ENCODE measurements around the gene ADAMTS19.
"Not testable (repeated sequence)": the region's sequence is repeated elsewhere in the genome, so short reads cannot be mapped to it uniquely, and the experiment has no call there.

Gene ADAMTS19, protein sequence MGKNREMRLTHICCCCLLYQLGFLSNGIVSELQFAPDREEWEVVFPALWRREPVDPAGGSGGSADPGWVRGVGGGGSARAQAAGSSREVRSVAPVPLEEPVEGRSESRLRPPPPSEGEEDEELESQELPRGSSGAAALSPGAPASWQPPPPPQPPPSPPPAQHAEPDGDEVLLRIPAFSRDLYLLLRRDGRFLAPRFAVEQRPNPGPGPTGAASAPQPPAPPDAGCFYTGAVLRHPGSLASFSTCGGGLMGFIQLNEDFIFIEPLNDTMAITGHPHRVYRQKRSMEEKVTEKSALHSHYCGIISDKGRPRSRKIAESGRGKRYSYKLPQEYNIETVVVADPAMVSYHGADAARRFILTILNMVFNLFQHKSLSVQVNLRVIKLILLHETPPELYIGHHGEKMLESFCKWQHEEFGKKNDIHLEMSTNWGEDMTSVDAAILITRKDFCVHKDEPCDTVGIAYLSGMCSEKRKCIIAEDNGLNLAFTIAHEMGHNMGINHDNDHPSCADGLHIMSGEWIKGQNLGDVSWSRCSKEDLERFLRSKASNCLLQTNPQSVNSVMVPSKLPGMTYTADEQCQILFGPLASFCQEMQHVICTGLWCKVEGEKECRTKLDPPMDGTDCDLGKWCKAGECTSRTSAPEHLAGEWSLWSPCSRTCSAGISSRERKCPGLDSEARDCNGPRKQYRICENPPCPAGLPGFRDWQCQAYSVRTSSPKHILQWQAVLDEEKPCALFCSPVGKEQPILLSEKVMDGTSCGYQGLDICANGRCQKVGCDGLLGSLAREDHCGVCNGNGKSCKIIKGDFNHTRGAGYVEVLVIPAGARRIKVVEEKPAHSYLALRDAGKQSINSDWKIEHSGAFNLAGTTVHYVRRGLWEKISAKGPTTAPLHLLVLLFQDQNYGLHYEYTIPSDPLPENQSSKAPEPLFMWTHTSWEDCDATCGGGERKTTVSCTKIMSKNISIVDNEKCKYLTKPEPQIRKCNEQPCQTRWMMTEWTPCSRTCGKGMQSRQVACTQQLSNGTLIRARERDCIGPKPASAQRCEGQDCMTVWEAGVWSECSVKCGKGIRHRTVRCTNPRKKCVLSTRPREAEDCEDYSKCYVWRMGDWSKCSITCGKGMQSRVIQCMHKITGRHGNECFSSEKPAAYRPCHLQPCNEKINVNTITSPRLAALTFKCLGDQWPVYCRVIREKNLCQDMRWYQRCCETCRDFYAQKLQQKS

DNA sequence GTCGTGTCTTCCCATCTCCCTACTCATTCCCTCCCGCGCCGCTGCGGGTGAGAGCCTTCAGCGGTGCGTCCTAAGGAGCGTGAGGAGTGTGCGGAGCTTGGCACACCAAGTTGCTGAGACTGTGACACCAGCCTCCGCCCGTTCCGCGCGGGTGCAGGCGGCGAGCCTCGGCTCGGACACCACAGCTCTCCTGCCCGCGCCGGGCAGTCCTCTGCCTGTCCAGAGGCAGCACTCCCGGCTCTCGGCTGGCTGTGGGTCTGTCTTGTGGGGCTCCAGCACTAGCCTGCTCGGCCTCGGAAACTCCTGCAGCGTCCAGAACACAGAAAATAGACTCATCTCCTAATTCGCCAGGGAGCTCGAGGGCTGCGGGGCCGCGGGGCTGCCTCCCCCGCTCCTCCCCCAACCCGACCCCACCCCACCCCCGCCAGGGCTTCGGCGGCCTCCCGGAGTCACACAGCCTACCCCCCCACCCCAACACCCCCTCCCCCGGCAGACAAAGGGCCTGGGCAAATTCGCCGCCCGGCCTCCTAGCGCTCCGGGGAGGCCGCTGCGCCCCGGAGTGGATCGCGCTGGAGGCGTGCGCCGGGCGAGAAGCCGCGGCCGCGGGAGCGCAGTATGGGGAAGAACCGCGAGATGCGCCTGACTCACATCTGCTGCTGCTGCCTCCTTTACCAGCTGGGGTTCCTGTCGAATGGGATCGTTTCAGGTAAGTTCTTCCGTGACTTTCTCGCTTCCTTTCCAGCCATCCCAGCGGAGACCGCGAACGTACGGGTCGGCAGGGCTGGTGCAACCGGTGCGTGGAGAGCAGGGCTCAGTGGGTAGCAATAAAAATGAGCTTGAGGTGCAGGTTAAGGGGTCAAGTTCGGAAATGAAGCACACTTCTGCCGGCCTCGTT is at the start of gene ADAMTS19:
TSS of gene ADAMTS19 (plus strand) at position 522 of the 895 bp plus-strand sequence. CDS start at position 616, 94 bp downstream.
- DNase-seq, result no peak

DNA sequence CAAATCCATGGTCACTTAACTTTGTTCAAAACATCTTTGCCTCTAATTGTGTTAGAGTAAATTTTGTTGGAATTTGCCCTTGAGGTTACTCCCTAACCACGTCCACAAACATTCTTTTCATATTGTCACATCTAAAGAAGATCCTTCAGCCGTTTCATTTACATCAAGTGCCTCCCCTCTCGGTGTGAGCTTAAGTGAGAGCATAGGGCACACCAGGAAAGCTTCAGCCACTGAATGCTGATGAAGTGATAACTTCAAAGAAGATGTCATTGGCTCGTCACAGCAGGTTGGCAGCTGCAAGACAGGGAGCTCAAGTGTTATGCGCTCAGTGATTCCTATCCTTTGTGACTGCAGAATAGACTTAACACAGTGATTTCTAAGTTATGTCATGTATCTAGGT is 49.6 kb upstream of the ADAMTS19 start:
- DNase-seq, result no peak

DNA sequence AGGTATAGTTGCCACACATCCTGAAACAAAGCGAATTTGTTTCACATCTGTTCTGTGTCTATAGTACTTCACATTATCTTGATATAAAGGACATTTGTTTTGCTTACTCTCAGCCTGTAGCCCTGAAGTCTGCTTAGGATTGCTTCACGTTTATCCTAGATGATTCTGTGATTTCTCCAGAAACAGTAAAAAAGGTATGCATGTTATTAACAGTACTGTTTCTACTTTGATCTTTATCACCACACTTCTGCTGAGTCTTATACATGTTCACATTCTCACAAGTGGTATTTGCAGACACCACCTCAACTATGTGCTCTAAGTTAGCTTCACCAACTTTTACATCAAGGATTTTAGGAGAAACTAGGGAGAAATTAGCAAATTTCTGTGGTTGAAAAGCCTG is 47.4 kb upstream of the ADAMTS19 start:
- no peak for DNase-seq

DNA sequence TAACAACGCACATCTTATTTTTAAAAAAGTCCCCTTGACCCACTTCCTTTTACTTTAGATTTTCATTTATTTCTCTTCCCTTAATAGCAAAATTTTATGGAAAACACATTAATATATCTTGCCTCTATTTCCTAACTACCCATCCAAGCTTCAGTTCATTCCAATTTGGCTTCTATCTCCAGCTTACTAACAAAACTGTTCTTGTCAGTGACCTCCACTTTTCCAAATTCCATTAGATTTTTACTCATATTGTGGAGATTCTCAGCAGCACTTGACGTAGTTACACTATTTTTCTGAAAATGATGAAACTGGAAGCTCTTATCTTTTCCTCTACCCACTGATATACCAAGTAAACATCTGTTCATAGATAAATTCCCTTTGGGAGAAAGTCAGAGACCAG is 46.5 kb upstream of the ADAMTS19 start:
- DNase-seq, result no peak

DNA sequence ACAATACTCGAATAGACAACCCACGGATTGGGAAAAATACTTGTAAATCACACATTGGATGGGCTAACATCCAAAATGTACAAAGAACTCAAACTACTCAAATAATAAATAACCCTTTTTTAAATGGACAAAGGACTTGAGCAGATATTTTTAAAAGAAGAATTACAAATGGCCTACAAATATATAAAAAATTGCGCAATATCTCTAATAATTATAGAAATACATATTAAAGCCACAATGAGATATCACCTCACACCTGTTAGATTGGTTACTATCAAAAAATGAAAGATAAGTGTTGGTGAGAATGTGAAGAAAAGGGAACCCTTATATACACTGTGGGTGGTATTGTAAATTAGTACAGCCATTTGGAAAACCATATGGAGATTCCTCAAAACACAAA is 40.8 kb upstream of the ADAMTS19 start:
- no peak for DNase-seq

DNA sequence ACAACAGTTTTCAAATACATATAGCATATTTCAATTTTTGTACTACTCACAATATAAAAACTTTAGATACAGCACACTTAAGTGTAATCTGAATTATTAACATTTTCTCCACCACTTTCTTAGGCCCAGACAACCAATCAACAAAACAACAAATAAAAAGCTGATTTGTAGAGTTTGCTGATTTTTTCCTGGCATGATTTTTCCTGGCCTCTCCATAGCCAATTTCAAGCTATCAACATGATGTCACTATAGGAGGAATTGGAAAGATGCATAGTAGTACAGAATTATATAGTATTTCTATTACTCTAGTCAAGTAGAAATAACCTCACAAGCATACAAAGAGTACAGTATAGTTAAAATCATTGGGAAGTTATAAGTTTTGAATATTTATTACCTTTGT is 35.1 kb upstream of the ADAMTS19 start:
- DNase-seq, result no peak

DNA sequence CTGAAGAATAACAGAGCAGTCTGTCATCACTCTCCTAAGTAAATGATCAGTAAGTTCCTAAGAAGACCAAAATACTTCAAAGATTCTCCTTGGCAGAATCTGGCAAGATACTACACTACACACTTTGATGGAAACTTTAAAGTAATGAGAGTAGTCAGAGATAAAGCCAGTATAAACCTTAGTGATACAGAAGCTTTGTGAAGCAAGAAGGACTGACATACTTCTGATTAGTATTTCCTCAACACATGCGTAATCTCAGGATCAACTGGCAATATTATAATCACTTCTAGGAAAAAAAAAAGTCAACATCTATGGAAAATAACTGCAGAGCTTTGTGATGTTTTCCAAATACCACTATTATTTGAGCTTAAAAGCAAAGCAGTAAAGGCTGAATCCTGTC is 34.0 kb upstream of the ADAMTS19 start:
- DNase-seq, result no peak

DNA sequence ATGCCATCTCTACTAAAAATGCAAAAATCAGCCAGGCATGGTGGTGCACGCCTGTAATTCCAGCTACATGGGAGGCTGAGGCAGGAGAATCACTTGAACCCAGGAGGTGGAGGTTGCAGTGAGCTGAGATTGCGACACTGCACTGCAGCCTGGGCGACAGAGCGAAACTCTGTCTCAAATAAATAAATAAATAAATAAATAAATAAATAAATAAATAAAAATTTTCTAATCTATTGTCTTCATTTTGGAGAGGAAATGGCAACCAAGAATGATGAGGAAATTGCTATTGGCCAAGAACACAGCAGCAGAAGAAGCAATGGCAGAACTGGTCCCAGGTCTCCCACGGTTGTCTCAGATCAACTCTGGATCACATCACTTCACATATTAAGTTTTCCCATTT is 31.5 kb upstream of the ADAMTS19 start:
- DNase-seq, result not testable (repeated sequence)

DNA sequence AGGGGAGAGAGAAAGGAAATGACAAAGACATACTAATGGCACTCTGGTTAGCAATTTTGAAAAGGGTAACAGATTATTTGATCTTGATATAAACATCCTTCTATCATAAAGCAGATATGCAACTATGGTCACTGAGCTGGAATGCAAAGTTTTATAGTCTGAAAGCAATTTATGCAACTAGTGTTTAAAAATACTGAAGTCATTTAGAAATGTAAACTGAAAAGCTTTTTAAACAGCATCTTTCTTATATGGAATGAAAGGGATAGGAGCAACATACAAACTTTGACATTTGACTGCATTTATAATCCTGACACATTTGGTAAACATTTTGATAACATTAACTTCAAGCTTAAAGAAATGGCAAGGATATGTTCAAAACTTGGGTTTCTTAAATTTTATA is 28.7 kb upstream of the ADAMTS19 start:
- no peak for DNase-seq

DNA sequence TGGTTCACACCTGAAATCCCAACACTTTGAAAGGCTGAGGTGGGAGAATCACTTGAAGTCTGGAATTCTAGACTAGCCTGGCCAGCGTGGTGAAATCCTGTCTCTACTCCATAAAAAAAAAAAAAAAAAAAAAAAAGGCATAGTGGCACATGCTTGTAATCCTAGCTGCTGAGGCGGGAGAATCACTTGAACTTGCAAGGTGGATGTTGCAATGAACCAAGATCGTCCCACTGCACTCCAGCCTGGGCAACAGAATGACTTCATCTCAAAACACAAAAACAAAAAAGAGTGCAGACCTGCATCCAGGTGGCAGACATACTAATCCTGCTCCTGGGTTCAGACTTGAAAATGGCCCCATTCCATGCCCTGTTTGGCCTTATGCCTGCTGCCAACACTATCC is 21.8 kb upstream of the ADAMTS19 start:
- no peak for DNase-seq

DNA sequence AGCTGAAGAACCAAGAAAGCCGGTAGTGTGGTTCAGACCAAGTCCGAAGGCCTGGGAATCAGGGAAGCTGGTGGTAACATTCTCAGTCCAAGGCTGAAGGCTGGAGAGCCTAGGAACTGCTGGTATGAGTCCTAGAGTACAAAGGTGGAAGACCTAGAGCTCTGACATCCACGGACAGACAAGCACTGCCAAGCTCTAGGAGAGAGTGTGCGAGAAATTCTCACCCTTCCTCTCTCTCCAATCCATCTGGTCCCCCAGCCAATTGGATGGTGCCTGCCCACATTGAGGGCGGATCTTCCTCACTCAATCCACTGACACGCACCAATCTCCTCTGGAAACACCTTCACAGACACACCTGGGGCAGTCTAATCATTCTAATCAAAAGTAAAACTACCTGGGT is 19.7 kb upstream of the ADAMTS19 start:
- no peak for DNase-seq

DNA sequence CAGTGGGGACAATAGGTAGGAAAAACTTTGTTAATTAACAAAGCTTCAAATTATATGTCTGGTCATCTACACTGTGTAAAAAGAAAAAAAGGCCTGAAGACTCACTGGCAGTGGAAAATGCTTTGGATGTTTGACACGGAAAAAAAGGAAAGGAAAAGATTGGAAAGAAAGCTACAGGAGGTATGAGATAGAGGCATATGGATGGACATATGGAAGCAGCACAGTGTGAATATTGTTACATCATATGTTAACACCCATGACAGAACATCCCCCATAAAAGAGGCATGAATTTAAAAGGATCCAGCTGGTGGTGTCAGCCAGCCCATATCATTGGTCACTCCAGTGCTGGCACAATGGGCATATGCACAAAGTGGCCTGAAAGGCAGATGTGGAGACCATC is 19.0 kb upstream of the ADAMTS19 start:
- DNase-seq, result no peak

DNA sequence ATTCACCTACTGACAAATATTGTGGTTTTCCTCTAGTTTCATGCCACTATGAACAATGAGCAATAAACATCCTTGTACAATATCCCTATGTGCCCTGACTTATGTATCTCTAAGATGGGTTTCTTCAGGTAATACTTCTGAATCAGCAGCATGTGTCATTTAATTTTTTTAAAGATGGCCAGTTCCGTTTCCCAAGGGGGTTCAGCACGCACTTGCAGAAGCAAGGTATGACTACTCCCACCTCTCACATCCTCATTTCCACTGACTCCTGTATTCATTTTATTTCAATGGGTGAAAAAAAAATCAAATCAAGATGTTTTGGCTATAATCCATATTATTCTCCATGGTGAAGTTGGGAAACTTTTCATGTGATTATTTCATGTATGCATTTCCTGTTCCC is 14.7 kb upstream of the ADAMTS19 start:
- DNase-seq, result no peak

DNA sequence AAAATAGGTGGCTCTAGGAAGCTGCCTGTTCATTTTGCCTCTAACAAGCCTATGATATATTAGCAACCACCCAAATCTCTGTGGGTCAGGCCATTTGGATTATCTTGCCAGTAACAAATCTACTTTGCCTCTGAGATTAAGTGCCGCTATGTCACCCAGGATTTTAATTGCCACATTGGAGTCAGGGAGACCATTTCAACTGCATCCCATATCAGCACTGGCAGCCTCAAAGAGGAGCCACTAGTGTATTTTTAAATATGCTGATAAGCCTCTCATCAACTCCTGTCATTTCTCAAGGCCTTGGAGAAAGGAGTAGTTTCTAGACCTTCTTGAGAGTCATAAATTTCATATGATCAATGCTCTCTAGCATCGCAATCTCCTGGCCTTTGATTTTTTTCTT is 12.1 kb upstream of the ADAMTS19 start:
- no peak for DNase-seq

DNA sequence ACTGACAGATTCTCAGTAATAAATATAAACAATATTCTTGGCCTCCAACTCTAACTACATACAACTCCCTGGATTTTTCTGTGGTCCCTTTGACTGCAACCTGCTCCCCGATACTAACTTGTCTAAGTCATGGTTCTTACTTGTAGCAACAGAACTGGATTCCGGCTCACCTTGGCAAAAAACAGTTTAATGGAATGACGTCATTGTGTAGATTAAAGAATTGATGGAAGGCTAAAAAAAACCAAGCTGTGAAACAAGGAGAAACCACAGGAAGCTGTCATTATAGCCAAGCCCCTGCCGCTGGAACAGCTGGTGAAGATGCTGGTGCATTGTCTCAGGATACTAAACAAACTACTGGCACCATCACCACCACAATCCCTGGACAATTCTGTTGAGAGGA is 11.4 kb upstream of the ADAMTS19 start:
- no peak for DNase-seq

DNA sequence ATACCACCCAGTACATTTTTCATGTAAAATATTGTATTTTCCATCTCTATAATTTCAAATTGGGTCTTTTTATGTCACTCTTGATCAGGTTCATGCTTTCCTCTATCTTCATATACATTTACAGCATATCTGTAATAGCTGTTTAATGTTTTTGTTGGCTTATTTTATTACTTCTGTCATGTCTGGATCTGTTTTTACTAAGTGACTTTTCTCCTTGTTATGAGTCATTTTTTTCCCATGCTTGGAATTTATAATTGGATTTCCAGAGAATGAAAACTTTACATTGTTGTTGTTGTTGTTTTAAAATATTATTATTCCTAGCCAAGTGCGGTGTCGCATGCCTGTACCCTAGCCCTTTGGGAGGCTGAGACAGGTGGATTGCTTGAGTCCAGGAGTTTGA is 5.6 kb upstream of the ADAMTS19 start:
- DNase-seq, result no peak

DNA sequence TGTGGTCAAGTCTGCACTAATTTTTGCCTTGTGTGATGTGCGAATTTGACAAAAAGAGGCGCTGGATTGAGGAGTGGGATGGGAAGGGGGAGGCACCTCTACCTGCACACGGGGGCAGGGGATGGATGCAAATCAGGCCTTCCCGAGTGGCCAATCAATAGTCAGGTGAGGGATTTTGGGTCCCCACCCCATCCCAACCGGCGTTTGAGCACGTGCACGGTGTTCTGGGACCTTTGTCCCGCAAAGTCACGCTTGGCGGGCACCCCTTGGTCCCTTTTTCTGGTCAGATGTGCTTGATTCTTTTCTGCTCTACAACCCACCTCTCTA is 685 bp upstream of the ADAMTS19 start:
- no peak for DNase-seq

DNA sequence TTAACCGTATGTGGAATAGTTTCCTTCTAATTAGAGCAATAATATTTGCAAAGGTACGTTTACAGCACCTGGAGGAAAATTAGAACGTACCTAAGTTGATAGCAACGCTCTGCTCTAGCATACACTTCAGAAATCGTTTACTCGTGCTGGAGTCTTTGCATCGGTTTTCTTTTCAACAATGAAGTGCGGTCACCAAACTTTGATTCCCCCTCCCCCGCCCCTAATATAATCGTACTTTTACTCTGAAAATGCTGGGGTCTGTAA is 506 bp downstream of the ADAMTS19 start:
- no peak for DNase-seq

DNA sequence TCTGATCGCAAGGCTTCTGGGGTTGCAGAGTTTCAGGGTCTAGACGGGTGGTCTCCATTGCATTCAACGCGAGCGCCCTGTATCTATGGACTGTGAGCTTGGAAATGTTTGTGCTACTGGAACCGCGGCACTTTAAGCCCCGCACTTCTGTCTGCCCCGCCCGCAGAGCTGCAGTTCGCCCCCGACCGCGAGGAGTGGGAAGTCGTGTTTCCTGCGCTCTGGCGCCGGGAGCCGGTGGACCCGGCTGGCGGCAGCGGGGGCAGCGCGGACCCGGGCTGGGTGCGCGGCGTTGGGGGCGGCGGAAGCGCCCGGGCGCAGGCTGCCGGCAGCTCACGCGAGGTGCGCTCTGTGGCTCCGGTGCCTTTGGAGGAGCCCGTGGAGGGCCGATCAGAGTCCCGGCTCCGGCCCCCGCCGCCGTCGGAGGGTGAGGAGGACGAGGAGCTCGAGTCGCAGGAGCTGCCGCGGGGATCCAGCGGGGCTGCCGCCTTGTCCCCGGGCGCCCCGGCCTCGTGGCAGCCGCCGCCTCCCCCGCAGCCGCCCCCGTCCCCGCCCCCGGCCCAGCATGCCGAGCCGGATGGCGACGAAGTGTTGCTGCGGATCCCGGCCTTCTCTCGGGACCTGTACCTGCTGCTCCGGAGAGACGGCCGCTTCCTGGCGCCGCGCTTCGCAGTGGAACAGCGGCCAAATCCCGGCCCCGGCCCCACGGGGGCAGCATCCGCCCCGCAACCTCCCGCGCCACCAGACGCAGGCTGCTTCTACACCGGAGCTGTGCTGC is 1.0 kb downstream of the ADAMTS19 start:
- DNase-seq, result no peak

DNA sequence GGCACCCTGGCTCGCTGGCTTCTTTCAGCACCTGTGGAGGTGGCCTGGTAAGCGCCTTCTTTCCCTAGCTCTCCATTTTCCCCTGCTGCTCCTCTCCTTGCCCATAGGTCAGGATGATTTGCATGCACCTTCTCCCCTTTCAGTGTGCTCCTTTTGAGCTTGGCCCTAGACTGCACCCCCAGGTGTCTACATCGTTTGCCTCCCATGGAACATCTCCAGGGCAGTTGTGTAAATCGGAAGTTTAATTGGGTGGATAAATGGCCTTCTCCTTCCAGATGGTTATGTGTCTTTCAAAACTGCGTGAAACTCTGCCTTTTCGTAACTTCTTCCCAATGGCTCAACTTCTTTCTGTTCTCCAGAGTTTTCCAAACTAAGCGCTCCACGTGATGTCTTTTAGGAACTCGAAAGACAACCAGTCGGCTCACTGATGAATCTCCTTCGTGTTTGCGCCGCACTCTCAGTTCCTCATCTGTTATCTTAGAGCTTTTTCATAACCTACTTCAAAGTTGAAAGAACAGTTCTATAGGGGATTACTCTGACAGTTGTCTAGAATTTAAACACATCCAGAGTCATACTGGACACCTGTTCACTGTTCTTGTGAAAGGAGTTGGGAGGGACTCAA is 1.7 kb downstream of the ADAMTS19 start:
- no peak for DNase-seq

DNA sequence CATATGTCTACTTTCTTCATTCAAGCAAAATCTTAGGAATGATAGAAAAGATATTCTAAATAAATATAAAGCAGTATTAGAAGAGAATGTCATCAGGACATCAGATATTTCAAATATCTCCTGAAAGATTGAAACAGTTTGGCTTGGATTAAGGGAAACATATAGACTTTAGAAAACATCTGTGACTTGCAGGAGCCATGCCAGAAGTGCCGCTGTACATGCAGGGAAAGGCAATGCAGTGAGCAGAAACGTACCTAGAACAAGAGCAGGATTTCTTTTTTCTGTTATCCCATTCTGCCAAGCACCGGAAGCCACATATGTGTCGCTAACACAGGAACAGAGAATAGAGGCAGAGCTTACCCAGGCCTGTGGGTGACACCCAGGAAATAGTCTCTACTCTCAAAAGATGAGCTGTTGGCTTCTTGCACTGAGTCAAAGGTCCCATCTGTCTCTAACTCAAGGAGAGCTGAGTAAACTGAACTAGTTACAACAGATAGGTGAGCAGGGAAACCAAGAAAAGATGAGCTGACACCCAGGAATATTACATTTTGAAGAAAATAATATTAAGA is 5.8 kb downstream of the ADAMTS19 start:
- DNase-seq, result no peak

Data from NCI-H1417 treated with DMSO at 0.1 percent for 48 hours (cell line).